ENCODE measurements around the gene ST3GAL4. TPM values are rescaled to one million over a fixed set of nuclear protein-coding genes. Genes with fewer than 3 reads are reported as not detected.

The ST3GAL4 gene
- total RNA-seq, 4 donors from 2014 or later = 11.8 to 53.3 (median 34.8) TPM

DNA sequence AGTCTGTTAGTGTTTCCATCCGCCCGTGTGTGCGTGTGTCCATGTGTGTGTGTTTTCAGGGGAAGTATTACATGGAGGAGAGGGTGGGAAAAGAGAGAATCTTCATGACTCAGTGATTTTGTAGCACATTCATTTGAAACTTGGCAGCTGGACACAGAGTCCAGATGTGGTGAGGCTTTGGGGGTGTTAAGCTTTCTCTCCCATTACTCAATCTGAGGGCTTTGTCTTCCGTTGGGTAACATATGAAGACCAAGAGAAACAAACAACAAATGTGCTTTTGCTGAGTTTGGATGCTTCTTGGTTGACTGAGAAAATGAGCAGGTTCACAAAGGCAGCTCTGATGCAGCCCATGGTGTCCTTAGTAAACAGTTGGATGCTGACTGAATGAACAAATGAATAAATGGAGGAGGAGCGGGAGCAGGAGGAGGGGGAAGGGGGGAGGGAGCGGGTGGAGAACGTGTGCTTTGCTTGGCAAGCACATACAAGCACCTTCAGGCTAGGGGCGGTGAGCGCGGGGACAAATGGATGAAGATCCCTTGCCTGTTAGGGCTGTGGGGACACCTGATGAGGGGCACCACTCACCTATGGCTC lies 104.3 kb downstream of the ST3GAL4 start:
- no peaks in the 10 kb centered on the region for H3K36me3 ChIP-seq
- intact Hi-C loops (cut with DNase I; ENCODE audit: low total_unique reads) = no loop called here
- H3K27me3 ChIP-seq = no peaks in the 10 kb centered on the region
- DNase-seq = peak; percentile 32 to 36
- TF ChIP-seq, protein P1, sequence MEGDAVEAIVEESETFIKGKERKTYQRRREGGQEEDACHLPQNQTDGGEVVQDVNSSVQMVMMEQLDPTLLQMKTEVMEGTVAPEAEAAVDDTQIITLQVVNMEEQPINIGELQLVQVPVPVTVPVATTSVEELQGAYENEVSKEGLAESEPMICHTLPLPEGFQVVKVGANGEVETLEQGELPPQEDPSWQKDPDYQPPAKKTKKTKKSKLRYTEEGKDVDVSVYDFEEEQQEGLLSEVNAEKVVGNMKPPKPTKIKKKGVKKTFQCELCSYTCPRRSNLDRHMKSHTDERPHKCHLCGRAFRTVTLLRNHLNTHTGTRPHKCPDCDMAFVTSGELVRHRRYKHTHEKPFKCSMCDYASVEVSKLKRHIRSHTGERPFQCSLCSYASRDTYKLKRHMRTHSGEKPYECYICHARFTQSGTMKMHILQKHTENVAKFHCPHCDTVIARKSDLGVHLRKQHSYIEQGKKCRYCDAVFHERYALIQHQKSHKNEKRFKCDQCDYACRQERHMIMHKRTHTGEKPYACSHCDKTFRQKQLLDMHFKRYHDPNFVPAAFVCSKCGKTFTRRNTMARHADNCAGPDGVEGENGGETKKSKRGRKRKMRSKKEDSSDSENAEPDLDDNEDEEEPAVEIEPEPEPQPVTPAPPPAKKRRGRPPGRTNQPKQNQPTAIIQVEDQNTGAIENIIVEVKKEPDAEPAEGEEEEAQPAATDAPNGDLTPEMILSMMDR (IDR thresholded peaks at IDR 0.05) = no peak
- no peak for TF ChIP-seq POLR2A (IDR thresholded peaks at IDR 0.05)
- no peaks in the 10 kb centered on the region for H3K4me1 ChIP-seq
- no peak overlapping the region for H3K27ac ChIP-seq
- no peak overlapping the region for H3K4me3 ChIP-seq
- no peaks in the 10 kb centered on the region for H3K9me3 ChIP-seq

DNA sequence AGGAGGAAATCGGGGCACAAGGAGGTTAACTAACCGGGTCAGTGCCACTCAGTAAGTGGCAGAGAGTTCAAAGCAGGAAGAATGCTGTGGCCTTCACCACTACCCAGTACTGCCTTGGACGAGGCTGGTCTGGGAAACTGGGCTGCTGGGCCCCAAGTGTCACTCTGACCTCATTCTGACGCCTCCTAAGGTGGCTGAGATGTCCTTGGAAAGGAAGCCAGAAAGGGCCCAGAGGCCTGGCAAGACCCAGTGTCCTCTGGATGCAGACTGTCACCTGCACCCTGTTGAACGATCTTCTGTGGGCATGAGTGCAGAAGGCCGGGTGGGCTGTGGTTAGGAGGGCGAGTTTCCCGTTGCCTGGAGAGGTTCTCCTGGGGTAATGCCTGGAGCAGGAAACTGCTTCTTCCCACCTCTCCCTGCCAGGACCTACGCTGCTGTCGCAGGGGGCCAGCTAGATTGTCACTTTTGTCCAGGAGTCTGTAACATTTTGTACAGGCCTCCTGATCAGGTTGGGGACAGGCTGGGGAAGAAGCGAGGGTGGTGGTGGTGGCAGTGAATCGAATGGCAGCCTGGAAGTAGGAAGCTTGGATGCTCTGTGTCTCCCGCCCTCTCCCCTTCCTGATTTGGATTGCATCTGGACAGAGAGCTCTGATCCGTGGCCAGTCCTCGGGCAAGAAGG lies 105.1 kb downstream of the ST3GAL4 start:
- H3K27me3 ChIP-seq = no peaks in the 10 kb centered on the region
- no peaks in the 10 kb centered on the region for H3K4me1 ChIP-seq
- DNase-seq = no peak
- no peak overlapping the region for H3K27ac ChIP-seq
- no peak overlapping the region for H3K4me3 ChIP-seq
- H3K9me3 ChIP-seq = no peaks in the 10 kb centered on the region
- no peaks in the 10 kb centered on the region for H3K36me3 ChIP-seq
- intact Hi-C loops (cut with DNase I; ENCODE audit: low total_unique reads) = no loop called here
- no peak for TF ChIP-seq POLR2A (IDR thresholded peaks at IDR 0.05)
- TF ChIP-seq, protein P1 (IDR thresholded peaks at IDR 0.05) = no peak

DNA sequence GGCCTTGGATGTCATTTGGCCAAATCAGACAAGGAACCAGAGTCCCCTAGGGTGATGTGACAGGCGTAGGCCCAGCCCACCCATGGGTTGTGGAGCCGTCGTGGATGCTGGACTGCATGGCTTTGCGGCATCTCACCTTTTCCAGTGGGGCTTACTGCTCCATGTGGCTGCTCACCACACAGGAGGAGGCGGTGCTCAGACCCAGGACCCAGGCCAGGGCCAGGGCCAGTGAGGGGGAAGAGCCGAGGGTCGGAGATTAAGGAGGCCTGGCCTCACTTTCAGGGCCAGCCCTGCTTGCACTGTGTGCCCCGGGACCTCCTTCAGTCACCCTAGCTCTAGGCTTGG lies 105.6 kb downstream of the ST3GAL4 start:
- intact Hi-C loops (cut with DNase I; ENCODE audit: low total_unique reads) = no loop called here
- no peak overlapping the region for H3K4me3 ChIP-seq
- no peaks in the 10 kb centered on the region for H3K36me3 ChIP-seq
- H3K4me1 ChIP-seq = no peaks in the 10 kb centered on the region
- no peaks in the 10 kb centered on the region for H3K27me3 ChIP-seq
- H3K27ac ChIP-seq = no peak overlapping the region
- no peak for DNase-seq
- H3K9me3 ChIP-seq = no peaks in the 10 kb centered on the region
- TF ChIP-seq POLR2A (IDR thresholded peaks at IDR 0.05) = no peak
- TF ChIP-seq, protein P1 (IDR thresholded peaks at IDR 0.05) = no peak

DNA sequence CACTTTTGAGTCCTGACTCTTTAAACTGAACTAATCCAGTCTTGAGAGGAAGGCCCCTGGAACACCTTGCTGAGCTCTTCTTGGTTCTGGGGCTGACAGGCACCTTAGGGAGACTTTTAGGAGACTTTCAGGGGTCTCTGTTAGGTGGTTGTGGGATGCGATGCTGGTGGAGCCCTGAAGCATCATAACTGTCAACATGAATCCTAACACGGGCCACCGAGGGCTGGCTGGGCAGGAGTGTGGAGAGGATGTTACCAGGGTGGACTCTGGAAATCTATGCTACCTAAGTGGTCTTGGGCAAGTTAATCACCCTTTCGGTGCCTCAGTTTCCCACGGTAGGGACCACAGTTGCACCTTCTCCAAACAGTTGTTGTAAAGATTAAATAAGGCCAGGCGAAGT lies 106.5 kb downstream of the ST3GAL4 start:
- no peak for TF ChIP-seq POLR2A (IDR thresholded peaks at IDR 0.05)
- TF ChIP-seq, protein P1 (IDR thresholded peaks at IDR 0.05) = no peak
- Histone ChIP-seq H3K27me3 (no peaks in the 10 kb centered on the region), H3K27ac (no peak overlapping the region), H3K4me1 (no peaks in the 10 kb centered on the region), H3K9me3 (no peaks in the 10 kb centered on the region), H3K36me3 (no peaks in the 10 kb centered on the region), H3K4me3 (no peak overlapping the region)
- no peak for DNase-seq
- intact Hi-C loops (cut with DNase I; ENCODE audit: low total_unique reads) = no loop called here

DNA sequence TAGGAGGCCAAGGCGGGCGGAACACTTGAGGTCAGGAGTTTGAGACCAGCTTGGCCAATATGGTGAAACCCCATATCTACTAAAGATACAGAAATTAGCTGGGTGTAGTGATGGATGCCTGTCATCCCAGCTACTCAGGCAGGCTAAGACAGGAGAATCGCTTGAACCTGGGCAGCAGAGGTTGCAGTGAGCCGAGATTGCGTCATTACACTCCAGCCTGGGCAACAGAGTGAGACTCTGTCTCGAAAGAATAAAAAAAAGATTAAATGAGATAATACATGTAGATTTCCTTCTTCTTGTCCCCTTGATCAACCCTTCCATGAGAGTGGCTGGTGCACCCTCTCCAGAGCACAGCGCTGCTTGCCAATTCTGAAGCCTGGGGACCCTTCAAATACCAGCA lies 106.9 kb downstream of the ST3GAL4 start:
- H3K4me3 ChIP-seq = no peak overlapping the region
- no peak for TF ChIP-seq POLR2A (IDR thresholded peaks at IDR 0.05)
- TF ChIP-seq, protein P1 (IDR thresholded peaks at IDR 0.05) = no peak
- H3K9me3 ChIP-seq = no peaks in the 10 kb centered on the region
- H3K36me3 ChIP-seq = no peaks in the 10 kb centered on the region
- intact Hi-C loops (cut with DNase I; ENCODE audit: low total_unique reads) = no loop called here
- H3K4me1 ChIP-seq = no peaks in the 10 kb centered on the region
- DNase-seq = no peak
- H3K27me3 ChIP-seq = no peaks in the 10 kb centered on the region
- H3K27ac ChIP-seq = no peak overlapping the region

Small RNAs within 50 kb of the gene (small RNA-seq; reads per million reads assigned to genes)
- not detected for gene AP001318.3

Other genes with a start within 250 kb of the ST3GAL4 start
- 10 to 100 TPM in 2 of 4 donors, 1 to 10 TPM in 2; 7.6 to 37.4 (median 16.4) TPM for gene RPUSD4, start 144.0 kb upstream of the ST3GAL4 start, total RNA-seq
- gene FAM118B, start 143.9 kb upstream of the ST3GAL4 start, total RNA-seq = 10 to 100 TPM; 14.7 to 31.8 (median 17.8) TPM
- 100 to 1,000 TPM in 1 of 4 donors, 10 to 100 TPM in 3; 34.6 to 129 (median 67.2) TPM for gene SRPRA, start 86.8 kb upstream of the ST3GAL4 start, total RNA-seq
- 10 to 100 TPM in 2 of 4 donors, 1 to 10 TPM in 1, under 1 TPM in 1; 0.29 to 29.1 (median 9.4) TPM for gene FOXRED1, start 86.5 kb upstream of the ST3GAL4 start, total RNA-seq
- 10 to 100 TPM in 1 of 4 donors, 1 to 10 TPM in 2, under 1 TPM in 1; 0.88 to 17.7 (median 5.0) TPM for gene TIRAP, start 72.6 kb upstream of the ST3GAL4 start, total RNA-seq
- gene DCPS, start 51.6 kb upstream of the ST3GAL4 start, total RNA-seq = 10 to 100 TPM in 3 of 4 donors, 1 to 10 TPM in 1; 6.4 to 19.7 (median 13.0) TPM